ENCODE measurements around the gene TES.

The TES gene

DNA sequence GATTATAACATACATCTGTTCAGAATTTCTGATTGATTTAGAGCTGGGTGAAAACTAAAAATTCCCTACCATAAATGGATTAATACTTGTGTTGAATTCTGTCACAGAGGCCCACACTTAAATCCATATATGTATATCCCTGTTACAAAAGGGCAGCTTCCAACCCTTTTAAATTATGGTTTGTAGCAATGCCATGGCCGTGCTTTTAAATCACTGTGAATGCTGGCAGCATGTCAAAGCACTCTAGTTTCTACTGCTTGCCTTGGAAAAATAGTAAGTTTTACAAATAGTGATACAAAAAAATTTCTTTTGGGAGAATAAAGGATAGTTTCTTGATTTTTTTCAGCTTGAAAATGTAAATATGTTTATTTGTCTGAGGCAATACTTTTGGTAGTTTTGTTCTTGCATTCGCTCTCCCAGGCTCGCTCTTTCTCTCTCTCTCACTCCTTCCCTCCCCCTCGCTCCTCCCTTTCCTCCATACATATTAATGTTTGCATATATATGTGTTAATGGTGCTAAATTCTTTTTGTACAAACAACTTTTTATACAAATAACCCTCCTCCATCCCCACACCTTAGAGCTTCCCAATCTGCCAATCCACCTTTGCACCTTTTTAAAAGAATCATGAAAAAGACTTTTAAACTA, 29.8 kb downstream of the TES start:
- H3K79me1 ChIP-seq (ENCODE audit: low read length) = no peaks in the 10 kb centered on the region
- no peak overlapping the region for H3K9ac ChIP-seq (ENCODE audit: low read length)
- H4K91ac ChIP-seq (ENCODE audit: low read depth, low read length) = no peak overlapping the region
- no peak overlapping the region for H3K18ac ChIP-seq (ENCODE audit: low read length)
- H3K9me3 ChIP-seq (ENCODE audit: insufficient read depth, low read depth, low read length) = peaks cover 6% of the 10 kb centered on the region
- H2BK12ac ChIP-seq (ENCODE audit: low read length) = no peak overlapping the region
- H3K4me2 ChIP-seq (ENCODE audit: low read length) = no peak overlapping the region
- no peak overlapping the region for H2AFZ ChIP-seq (ENCODE audit: insufficient read depth, low read length, poor library complexity)
- H3K4ac ChIP-seq (ENCODE audit: low read depth, low read length) = no peak overlapping the region
- H3K23ac ChIP-seq (ENCODE audit: low read length) = no peak overlapping the region
- H3K4me1 ChIP-seq (ENCODE audit: control insufficient read depth in 1 of 2, insufficient read depth in 2 of 2, low read length in 2 of 2) = no peaks in the 10 kb centered on the region
- WGBS (ENCODE audit: extremely low coverage, insufficient coverage, insufficient read length) = 100% methylated on average over 2 of the region's 4 CpGs
- H3K27ac ChIP-seq (ENCODE audit: low read depth, low read length) = no peak overlapping the region
- H3K14ac ChIP-seq (ENCODE audit: low read length) = no peak overlapping the region
- peaks cover 7 to 25% of the 10 kb centered on the region in 2 experiments for H3K36me3 ChIP-seq (ENCODE audit: control insufficient read depth in 1 of 2, insufficient read depth in 2 of 2, low read length in 2 of 2)
- H4K12ac ChIP-seq (ENCODE audit: low read depth, low read length) = no peak overlapping the region
- no peak overlapping the region for H4K8ac ChIP-seq (ENCODE audit: low read depth, low read length)
- no peak for DNase-seq
- no peak overlapping the region for H3K4me3 ChIP-seq (ENCODE audit: low read depth, low read length)
- H2BK120ac ChIP-seq (ENCODE audit: insufficient read depth, low read length, poor library complexity) = no peak overlapping the region
- peaks cover 2% of the 10 kb centered on the region for H3K79me2 ChIP-seq (ENCODE audit: control insufficient read depth, insufficient read depth, low read length, poor library complexity)
- H2AK5ac ChIP-seq (ENCODE audit: low read length) = no peak overlapping the region
- H2BK5ac ChIP-seq (ENCODE audit: low read depth, low read length, poor library complexity) = no peak overlapping the region
- no peaks in the 10 kb centered on the region for H3K27me3 ChIP-seq (ENCODE audit: insufficient read depth, low read length)

GRCh38 chr7:116241291-116241690, 31.0 kb downstream of the TES start:
- Histone ChIP-seq H3K79me1 (ENCODE audit: low read length) (no peaks in the 10 kb centered on the region), H2BK5ac (ENCODE audit: low read depth, low read length, poor library complexity) (no peak overlapping the region), H4K91ac (ENCODE audit: low read depth, low read length) (no peak overlapping the region), H3K4me1 (ENCODE audit: control insufficient read depth in 1 of 2, insufficient read depth in 2 of 2, low read length in 2 of 2) (no peaks in the 10 kb centered on the region), H3K18ac (ENCODE audit: low read length) (no peak overlapping the region), H4K12ac (ENCODE audit: low read depth, low read length) (no peak overlapping the region), H3K23ac (ENCODE audit: low read length) (no peak overlapping the region), H3K4ac (ENCODE audit: low read depth, low read length) (no peak overlapping the region), H3K4me3 (ENCODE audit: low read depth, low read length) (no peak overlapping the region), H3K27me3 (ENCODE audit: insufficient read depth, low read length) (no peaks in the 10 kb centered on the region), H4K8ac (ENCODE audit: low read depth, low read length) (no peak overlapping the region), H2BK120ac (ENCODE audit: insufficient read depth, low read length, poor library complexity) (no peak overlapping the region), H3K4me2 (ENCODE audit: low read length) (no peak overlapping the region), H3K27ac (ENCODE audit: low read depth, low read length) (no peak overlapping the region), H3K14ac (ENCODE audit: low read length) (no peak overlapping the region), H3K36me3 (ENCODE audit: control insufficient read depth in 1 of 2, insufficient read depth in 2 of 2, low read length in 2 of 2) (peaks cover 7 to 25% of the 10 kb centered on the region in 2 experiments), H3K79me2 (ENCODE audit: control insufficient read depth, insufficient read depth, low read length, poor library complexity) (peaks cover 2% of the 10 kb centered on the region), H2AFZ (ENCODE audit: insufficient read depth, low read length, poor library complexity) (no peak overlapping the region), H3K9ac (ENCODE audit: low read length) (no peak overlapping the region), H3K9me3 (ENCODE audit: insufficient read depth, low read depth, low read length) (peaks cover 6% of the 10 kb centered on the region), H2AK5ac (ENCODE audit: low read length) (no peak overlapping the region), H2BK12ac (ENCODE audit: low read length) (no peak overlapping the region)
- no peak for DNase-seq

DNA sequence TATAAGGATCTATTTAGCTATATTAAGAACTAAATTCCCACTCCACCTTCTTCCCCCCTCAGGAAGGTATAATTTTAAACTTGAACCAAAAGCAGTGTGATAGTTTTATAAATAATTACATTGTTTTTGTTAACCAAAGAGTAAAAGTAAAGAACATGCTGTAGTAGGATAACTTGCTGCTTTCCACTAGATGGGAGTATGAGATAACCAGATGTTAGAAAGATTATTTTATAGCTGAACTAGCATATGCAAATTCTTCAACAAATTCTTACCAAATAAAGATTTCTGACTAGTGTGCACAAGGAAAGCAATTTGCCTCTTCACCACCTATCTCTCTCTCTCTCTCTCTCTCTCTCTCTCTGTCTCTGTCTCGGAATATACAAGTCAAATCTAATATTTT, 31.8 kb downstream of the TES start:
- Histone ChIP-seq H3K14ac (ENCODE audit: low read length) (no peak overlapping the region), H2BK5ac (ENCODE audit: low read depth, low read length, poor library complexity) (no peak overlapping the region), H3K36me3 (ENCODE audit: control insufficient read depth in 1 of 2, insufficient read depth in 2 of 2, low read length in 2 of 2) (peaks cover 7 to 25% of the 10 kb centered on the region in 2 experiments), H4K12ac (ENCODE audit: low read depth, low read length) (no peak overlapping the region), H4K8ac (ENCODE audit: low read depth, low read length) (no peak overlapping the region), H2AK5ac (ENCODE audit: low read length) (no peak overlapping the region), H3K4me2 (ENCODE audit: low read length) (no peak overlapping the region), H3K79me2 (ENCODE audit: control insufficient read depth, insufficient read depth, low read length, poor library complexity) (peaks cover 2% of the 10 kb centered on the region), H3K79me1 (ENCODE audit: low read length) (no peaks in the 10 kb centered on the region), H3K4me1 (ENCODE audit: control insufficient read depth in 1 of 2, insufficient read depth in 2 of 2, low read length in 2 of 2) (no peaks in the 10 kb centered on the region), H4K91ac (ENCODE audit: low read depth, low read length) (no peak overlapping the region), H3K9ac (ENCODE audit: low read length) (no peak overlapping the region), H3K23ac (ENCODE audit: low read length) (no peak overlapping the region), H3K4me3 (ENCODE audit: low read depth, low read length) (no peak overlapping the region), H2BK12ac (ENCODE audit: low read length) (no peak overlapping the region), H2BK120ac (ENCODE audit: insufficient read depth, low read length, poor library complexity) (no peak overlapping the region), H3K9me3 (ENCODE audit: insufficient read depth, low read depth, low read length) (peaks cover 6% of the 10 kb centered on the region), H3K4ac (ENCODE audit: low read depth, low read length) (no peak overlapping the region), H3K27ac (ENCODE audit: low read depth, low read length) (no peak overlapping the region), H2AFZ (ENCODE audit: insufficient read depth, low read length, poor library complexity) (no peak overlapping the region), H3K18ac (ENCODE audit: low read length) (no peak overlapping the region), H3K27me3 (ENCODE audit: insufficient read depth, low read length) (no peaks in the 10 kb centered on the region)
- WGBS (ENCODE audit: extremely low coverage, insufficient coverage, insufficient read length) = no CpG with 5 or more reads among the region's 1 CpG
- DNase-seq = no peak

DNA sequence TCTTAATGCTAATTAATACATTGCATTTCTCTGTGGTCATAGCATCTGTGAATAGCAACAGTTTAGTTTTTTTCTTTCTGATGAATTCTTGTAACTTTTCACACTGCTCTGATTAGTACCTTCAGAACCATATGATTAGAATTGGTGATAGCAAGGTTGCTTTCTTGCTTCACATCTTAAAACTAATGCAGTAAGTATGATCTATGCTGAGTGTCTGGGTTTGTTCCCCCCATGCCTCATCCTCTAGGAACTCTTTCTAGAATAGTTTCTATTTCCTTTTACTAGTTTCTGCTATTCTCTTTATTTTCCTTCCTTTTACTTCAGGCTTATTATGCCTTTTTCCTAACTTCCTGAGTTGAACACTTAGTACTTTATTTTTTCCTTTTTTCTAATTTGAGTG, 32.4 kb downstream of the TES start:
- Histone ChIP-seq H2BK12ac (ENCODE audit: low read length) (no peak overlapping the region), H3K4me3 (ENCODE audit: low read depth, low read length) (no peak overlapping the region), H3K4me1 (ENCODE audit: control insufficient read depth in 1 of 2, insufficient read depth in 2 of 2, low read length in 2 of 2) (no peaks in the 10 kb centered on the region), H4K8ac (ENCODE audit: low read depth, low read length) (no peak overlapping the region), H4K12ac (ENCODE audit: low read depth, low read length) (no peak overlapping the region), H2AFZ (ENCODE audit: insufficient read depth, low read length, poor library complexity) (no peak overlapping the region), H2BK5ac (ENCODE audit: low read depth, low read length, poor library complexity) (no peak overlapping the region), H4K91ac (ENCODE audit: low read depth, low read length) (no peak overlapping the region), H3K23ac (ENCODE audit: low read length) (no peak overlapping the region), H3K4ac (ENCODE audit: low read depth, low read length) (no peak overlapping the region), H3K9ac (ENCODE audit: low read length) (no peak overlapping the region), H3K14ac (ENCODE audit: low read length) (no peak overlapping the region), H3K4me2 (ENCODE audit: low read length) (no peak overlapping the region), H3K9me3 (ENCODE audit: insufficient read depth, low read depth, low read length) (peaks cover 6% of the 10 kb centered on the region), H3K36me3 (ENCODE audit: control insufficient read depth in 1 of 2, insufficient read depth in 2 of 2, low read length in 2 of 2) (peaks cover 7 to 22% of the 10 kb centered on the region in 2 experiments), H3K27me3 (ENCODE audit: insufficient read depth, low read length) (no peaks in the 10 kb centered on the region), H3K79me2 (ENCODE audit: control insufficient read depth, insufficient read depth, low read length, poor library complexity) (peaks cover 2% of the 10 kb centered on the region), H2AK5ac (ENCODE audit: low read length) (no peak overlapping the region), H3K79me1 (ENCODE audit: low read length) (no peaks in the 10 kb centered on the region), H3K18ac (ENCODE audit: low read length) (no peak overlapping the region), H2BK120ac (ENCODE audit: insufficient read depth, low read length, poor library complexity) (no peak overlapping the region), H3K27ac (ENCODE audit: low read depth, low read length) (no peak overlapping the region)
- DNase-seq = peak in 1 of 2 donors; percentile 54

Data from trophoblast cell (in vitro differentiated cells and primary cell).